Psoas muscle (tissue), 8 donors: ENCODE results near the gene TNIK. TPM values are rescaled to one million over a fixed set of nuclear protein-coding genes. Genes with fewer than 3 reads are reported as not detected.

ENCODE experiments used
- ATAC-seq, 4 donors: fragments of 200-7000 bp; cut with Tn5 transposase; one replicate each; pipeline ENCODE4 v1.9.1; 2020; ENCODE audit warnings: moderate library complexity in 3 of 4, mild to moderate bottlenecking in 2 of 4
- DNase-seq, 2 donors: peaks; one replicate each; pipeline ENCODE4 v3.0.0-alpha.2; 2020
- H3K27ac ChIP-seq: fragments of 200-600 bp; one replicate; pipeline ENCODE4 v1.8.0; 2022
- H3K27me3 ChIP-seq, 3 donors: fragments of 200-600 bp in 1 of 3; one replicate each; pipeline versions ENCODE4 v1.6.1 to v1.8.0; 2013 to 2022; ENCODE audit warnings: low read length in 2 of 3, mild to moderate bottlenecking in 2 of 3, moderate library complexity in 1 of 3; ENCODE audit not compliant: insufficient read depth in 3 of 3
- H3K36me3 ChIP-seq, 2 donors: fragments of 200-600 bp in 1 of 2; one replicate each; pipeline versions ENCODE4 v1.6.1 to v1.8.0; 2013 to 2022; ENCODE audit warnings: low read depth in 1 of 2, mild to moderate bottlenecking in 1 of 2, moderate library complexity in 1 of 2; ENCODE audit not compliant: insufficient read depth in 1 of 2
- H3K4me1 ChIP-seq: fragments of 200-600 bp; one replicate; pipeline ENCODE4 v1.8.0; 2022
- H3K4me3 ChIP-seq: fragments of 200-600 bp; one replicate; pipeline ENCODE4 v1.8.0; 2022; ENCODE audit warnings: mild to moderate bottlenecking
- H3K9me3 ChIP-seq: fragments of 200-600 bp; one replicate; pipeline ENCODE4 v1.8.0; 2022
- CTCF ChIP-seq: fragments of 200-600 bp; IDR thresholded peaks from one replicate; pipeline ENCODE4 v1.8.0; 2022; ENCODE audit warnings: antibody characterized with exemption
- WGBS, 3 donors: extraction: QIAGEN DNeasy Blood & Tissue Kit; methylation state at CpG; one replicate each; pipeline versions ENCODE4 v1.1.6 to v1.1.7; 2013; 5-methylcytosine and 5-hydroxymethylcytosine counted together
- intact Hi-C, 2 donors: fragments of 100-400 bp; cut with DNase I; formaldehyde crosslinking; loops; one replicate each; pipeline versions ENCODE4 v1.11.0 to v1.14.2; 2022
- polyA plus RNA-seq, 3 donors: library from polyadenylated mRNA; stranded (reverse); fragments of 200-250 nt; gene quantifications; one replicate each; pipeline ENCODE4 v1.2.3, GENCODE V29; 2013
- total RNA-seq, 4 donors: library from RNA; stranded (reverse); fragmentation: NEBNext Ultra II Directional in 2 of 4; extraction: Animal tissue kit (Norgen Biotek cat#: 25700) in 2 of 4; gene quantifications; one replicate each; pipeline versions ENCODE4 v1.2.1 to v1.2.4, GENCODE V29; 2021 to 2023
- donor health status: healthy with polysubstance abuse.
- donor health status: DM: no; HTN: no; CAD: no; lungs with moderate emphysema.
- donor health status: Bipolar disorder and iron deficiency.
- donor health status: healthy.
- donor health status: DM: yes; HTN: yes; CAD: no.
- donor health status: DM: no; HTN: no; CAD: no.
- donor health status: DM: no; HTN: no; CAD: no.
- donor health status: DM: yes; HTN: yes; CAD: no.

TNIK gene
- total and polyA plus RNA-seq, 7 donors, result 9.9 to 32.4 (median 12.5) TPM

GRCh38 chr3:171239757-171240503 lies 220.3 kb downstream of the TNIK start:
- 79 to 86% (median 81%) methylated on average over 9 of the region's 9 CpGs for WGBS, 3 donors
- intact Hi-C loops, result no loop called here

GRCh38 chr3:171237009-171237385 lies 223.2 kb downstream of the TNIK start:
- Histone ChIP-seq H3K27ac (no peak overlapping the region), H3K4me3 (no peak overlapping the region), H3K4me1 (peaks cover 27% of the 10 kb centered on the region), H3K27me3 (no peaks in the 10 kb centered on the region), H3K9me3 (no peaks in the 10 kb centered on the region), H3K36me3 (no peaks in the 10 kb centered on the region)
- DNase-seq (no peak), ATAC-seq (no peak)
- WGBS, 3 donors, result 76 to 83% (median 81%) methylated on average over 2 of the region's 2 CpGs
- TF ChIP-seq CTCF, result no peak
- intact Hi-C loops, result no loop called here

More at GRCh38 chr3:171239757-171240503, 220.3 kb downstream of the TNIK start:
- no peaks in the 10 kb centered on the region for H3K27me3 ChIP-seq
- no peak overlapping the region for H3K4me3 ChIP-seq
- DNase-seq (no peak), ATAC-seq (no peak)
- no peaks in the 10 kb centered on the region for H3K36me3 ChIP-seq
- TF ChIP-seq CTCF, result no peak
- no peaks in the 10 kb centered on the region for H3K9me3 ChIP-seq
- peaks cover 20% of the 10 kb centered on the region for H3K4me1 ChIP-seq
- H3K27ac ChIP-seq, result no peak overlapping the region

- intact Hi-C loops, result no loop called here
- Histone ChIP-seq H3K4me1 (peaks cover 27% of the 10 kb centered on the region), H3K36me3 (no peaks in the 10 kb centered on the region), H3K4me3 (no peak overlapping the region), H3K27ac (no peak overlapping the region), H3K27me3 (no peaks in the 10 kb centered on the region), H3K9me3 (no peaks in the 10 kb centered on the region)
- ATAC-seq (peak in 1 of 4 donors; percentile 7), DNase-seq (no peak)
- 62 to 69% (median 69%) methylated on average over 8 of the region's 8 CpGs for WGBS, 3 donors
- no peak for TF ChIP-seq CTCF
These were observed 223.8 kb downstream of the TNIK start for GRCh38 chr3:171236265-171237008.

GRCh38 chr3:171234298-171235010 lies 225.8 kb downstream of the TNIK start:
- Histone ChIP-seq H3K4me3 (no peak overlapping the region), H3K36me3 (no peaks in the 10 kb centered on the region), H3K4me1 (peaks cover 20% of the 10 kb centered on the region), H3K9me3 (no peaks in the 10 kb centered on the region), H3K27ac (no peak overlapping the region), H3K27me3 (no peaks in the 10 kb centered on the region)
- intact Hi-C loops, result no loop called here
- ATAC-seq (peak in 3 of 4 donors; percentile 75 to 88 (median 84)), DNase-seq (peak; percentile 18 to 65)
- no peak for TF ChIP-seq CTCF
- WGBS, 3 donors, result 41 to 56% (median 44%) methylated on average over 8 of the region's 8 CpGs
